ENCODE results near the gene TUFT1.
"Not testable (repeated sequence)": the region's sequence is repeated elsewhere in the genome, so short reads cannot be mapped to it uniquely, and the experiment has no call there.

Gene TUFT1

DNA sequence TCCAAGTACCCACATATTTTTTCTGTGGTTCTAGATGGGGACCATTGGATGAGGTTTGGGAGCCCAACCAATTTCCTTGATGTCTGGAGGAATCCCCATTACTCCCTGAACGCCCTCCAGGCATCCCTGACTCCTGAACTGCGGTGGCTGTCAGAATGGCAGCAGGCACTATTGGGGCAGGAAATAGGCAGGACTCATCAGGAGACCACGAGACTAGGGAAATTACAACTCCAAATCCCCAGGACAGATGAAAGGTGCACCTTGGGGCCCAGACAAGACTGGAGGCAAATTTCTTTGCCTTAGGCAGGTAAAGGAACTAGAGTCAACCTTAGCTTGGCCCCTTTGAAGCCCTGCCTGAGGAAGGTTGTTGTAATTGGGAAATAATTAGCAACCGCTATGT lies 27.8 kb upstream of the TUFT1 start:
- no peak for DNase-seq (ENCODE audit: low spot score)

DNA sequence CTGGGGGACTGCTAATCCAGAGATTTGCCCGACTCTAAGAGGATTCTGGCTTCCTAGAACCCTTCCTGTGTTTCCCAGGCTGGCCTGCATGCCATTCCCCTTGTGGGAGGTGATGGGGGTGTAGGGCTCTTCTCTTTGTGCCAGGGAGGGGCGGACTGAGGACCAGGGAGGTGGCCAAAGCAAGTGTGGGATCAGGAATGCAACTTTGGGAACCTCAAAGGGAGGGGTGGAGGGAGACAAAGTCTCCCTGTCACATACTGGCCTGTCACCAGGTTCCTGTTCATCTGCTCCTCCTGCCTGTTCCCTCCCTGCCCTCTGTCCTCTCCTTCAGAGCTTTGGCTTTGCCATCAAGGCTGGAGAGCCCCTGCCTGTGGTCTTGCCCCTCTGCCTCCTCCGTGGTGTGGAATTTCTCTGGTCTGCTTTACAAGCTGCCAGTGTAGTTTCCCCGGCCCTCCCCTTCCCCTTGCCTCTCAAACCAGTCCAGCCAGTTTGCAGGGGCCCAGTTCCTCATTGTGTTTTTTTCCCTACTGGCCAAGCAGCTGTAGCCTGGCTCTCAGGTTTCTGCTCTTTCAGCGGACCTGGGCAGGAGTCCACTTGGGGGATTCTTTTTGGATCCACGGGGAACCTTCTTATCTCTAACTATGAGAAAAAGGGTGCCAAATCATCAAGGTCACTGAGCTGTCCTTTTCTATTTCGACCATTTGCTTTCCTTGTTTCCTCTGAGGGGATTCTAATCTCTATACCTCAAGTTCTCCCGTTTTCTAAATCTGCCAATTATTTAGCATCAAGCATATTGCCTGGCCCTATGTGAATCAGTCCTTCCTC lies 27.1 kb upstream of the TUFT1 start:
- DNase-seq (ENCODE audit: low spot score), result no peak

DNA sequence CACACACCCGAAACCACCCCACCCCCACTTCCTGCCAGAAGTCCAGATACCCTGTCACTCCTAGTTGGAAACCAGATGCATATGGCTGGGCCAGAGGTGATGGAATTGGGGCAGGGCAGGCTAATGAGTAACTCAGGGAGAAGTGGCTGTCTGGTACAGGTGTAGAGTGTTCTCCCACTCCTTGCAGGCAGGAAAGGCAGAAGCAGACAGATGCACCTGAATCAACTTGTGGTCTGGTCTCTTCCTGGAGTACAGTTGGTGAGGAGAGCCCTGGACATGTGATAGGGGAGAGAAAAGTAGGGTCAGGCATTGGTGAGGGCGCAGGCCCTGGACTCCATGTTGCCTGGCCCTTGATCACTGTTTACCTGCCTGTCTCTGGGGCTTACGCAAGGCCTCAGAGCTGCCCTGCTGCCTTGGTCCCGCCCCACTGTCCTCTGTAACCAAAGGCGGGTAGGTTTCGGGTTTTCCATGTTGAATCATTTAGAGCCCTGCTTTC lies 26.4 kb upstream of the TUFT1 start:
- no peak for DNase-seq (ENCODE audit: low spot score)

DNA sequence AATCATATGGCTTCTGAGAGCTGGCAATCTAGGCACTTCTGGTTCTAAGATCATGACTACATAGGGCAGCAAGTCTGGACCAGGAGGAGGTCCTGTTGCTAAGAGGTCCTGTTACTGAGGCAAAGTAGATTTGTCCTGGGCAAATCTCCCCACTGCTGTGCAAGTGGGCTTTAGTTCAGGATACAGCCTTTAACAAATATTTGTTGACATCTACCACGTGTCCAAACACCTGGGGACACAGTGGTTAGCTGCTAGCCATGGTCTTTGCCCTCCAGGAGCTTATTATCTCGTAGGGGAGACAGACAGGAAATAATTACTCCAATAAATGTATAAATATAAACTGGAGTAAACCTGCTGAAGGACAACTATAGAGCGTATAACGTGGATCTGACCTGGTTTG lies 25.7 kb upstream of the TUFT1 start:
- no peak for DNase-seq (ENCODE audit: low spot score)

DNA sequence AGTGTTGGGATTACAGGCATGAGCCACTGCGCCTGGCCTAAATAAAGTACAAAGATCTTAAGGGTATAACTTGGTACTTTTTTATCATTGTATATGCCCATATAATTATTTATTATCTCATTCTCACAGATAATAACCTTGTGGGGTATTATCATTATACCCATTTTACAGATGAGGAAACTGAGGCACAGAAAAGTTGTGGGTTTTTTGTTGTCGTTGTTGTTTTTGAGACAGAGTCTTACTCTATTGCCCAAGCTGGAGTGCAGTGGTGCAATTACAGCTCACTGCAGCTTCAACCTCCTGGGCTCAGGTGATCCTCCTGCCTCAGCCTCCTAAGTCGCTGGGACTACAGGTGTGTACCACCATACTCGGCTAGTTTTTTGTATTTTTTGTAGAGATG lies 24.8 kb upstream of the TUFT1 start:
- DNase-seq (ENCODE audit: low spot score), result no peak

DNA sequence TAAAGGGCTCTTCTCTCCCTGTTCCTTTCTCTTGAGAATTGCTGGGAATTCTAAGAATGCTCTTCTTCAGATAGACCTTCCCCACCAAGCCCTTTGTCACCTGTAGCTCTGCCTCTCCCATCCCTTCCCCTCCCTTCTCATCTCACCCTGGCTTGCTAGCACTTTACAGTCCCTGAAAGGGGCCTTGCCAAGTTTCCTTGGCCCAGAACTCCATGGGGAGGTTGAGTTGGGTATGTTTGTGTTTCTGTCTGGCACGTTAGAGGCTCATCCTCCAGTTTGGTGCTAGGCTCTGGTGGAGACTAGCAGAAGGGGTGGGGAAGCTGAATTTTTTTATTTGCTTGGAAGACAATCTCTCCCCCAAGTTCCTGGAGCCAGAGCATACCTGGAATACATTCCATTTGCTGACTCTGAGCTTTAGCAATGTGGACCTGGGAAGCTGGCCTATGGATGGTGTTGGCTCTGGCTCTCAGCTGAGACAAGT lies 24.0 kb upstream of the TUFT1 start:
- no peak for DNase-seq (ENCODE audit: low spot score)

DNA sequence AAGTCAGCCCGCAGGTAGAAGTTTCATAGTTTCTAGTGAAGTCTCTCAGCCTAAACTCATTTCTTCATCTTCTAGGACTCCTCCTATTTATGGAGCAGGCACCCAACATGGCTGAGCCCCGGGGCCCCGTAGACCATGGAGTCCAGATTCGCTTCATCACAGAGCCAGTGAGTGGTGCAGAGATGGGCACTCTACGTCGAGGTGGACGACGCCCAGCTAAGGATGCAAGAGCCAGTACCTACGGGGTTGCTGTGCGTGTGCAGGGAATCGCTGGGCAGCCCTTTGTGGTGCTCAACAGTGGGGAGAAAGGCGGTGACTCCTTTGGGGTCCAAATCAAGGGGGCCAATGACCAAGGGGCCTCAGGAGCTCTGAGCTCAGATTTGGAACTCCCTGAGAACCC lies 21.7 kb upstream of the TUFT1 start:
- DNase-seq (ENCODE audit: low spot score), result no peak

DNA sequence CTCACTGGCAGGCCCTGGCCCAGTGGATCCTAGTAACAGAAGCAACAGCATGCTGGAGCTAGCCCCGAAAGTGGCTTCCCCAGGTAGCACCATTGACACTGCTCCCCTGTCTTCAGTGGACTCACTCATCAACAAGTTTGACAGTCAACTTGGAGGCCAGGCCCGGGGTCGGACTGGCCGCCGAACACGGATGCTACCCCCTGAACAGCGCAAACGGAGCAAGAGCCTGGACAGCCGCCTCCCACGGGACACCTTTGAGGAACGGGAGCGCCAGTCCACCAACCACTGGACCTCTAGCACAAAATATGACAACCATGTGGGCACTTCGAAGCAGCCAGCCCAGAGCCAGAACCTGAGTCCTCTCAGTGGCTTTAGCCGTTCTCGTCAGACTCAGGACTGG lies 21.2 kb upstream of the TUFT1 start:
- no peak for DNase-seq (ENCODE audit: low spot score)

DNA sequence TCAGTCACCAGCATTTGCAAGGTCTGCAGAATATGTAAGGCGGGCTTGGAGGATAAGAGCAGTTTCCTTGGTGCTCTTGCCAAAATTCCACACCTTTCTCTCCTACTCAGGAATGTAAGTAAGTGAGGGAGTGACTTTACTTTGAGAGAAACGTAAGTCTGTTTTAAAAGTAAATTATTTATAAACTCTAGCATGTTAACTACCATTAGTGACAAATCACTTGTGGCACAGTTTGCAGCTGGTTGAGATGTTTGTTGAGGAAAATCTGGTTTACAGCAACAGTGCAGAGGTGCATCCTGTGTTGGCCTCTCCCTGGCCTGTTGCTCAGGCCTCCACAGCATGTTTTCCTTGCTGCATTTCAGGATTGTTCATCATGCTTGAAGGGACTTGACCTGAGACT lies 20.4 kb upstream of the TUFT1 start:
- no peak for DNase-seq (ENCODE audit: low spot score)

DNA sequence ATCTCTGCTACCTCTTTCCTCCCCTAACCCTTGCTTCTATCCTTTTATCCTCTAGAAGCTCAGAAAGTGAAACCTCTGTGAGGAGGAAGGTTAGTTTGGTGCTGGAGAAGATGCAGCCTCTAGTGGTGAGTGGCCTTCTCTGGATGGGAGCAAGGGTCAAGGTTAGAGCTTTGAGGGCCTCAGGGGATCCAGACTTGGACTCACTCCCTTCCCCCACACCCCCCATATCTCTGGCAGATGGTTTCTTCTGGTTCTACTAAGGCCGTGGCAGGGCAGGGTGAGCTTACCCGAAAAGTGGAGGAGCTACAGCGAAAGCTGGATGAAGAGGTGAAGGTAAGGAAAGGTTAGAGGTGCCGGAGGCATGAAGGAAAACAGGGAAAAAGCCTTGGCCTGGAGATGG lies 19.8 kb upstream of the TUFT1 start:
- DNase-seq (ENCODE audit: low spot score), result no peak

DNA sequence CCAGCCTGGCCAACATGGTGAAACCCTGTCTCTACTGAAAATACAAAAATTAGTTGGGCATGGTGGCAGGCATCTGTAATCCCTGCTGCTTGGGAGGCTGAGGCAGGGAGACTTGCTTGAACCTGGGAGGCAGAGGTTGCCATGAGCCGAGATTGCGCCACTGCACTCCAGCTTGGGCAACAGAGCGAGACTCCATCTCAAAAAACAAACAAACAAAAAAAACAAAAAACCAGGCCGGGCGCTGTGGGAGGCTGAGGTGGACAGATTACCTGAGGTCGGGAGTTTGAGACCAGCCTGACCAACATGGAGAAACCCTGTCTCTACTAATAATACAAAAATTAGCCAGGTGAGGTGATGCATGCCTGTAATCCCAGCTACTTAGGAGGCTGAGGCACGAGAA lies 17.7 kb upstream of the TUFT1 start:
- DNase-seq (ENCODE audit: low spot score), result not testable (repeated sequence)

DNA sequence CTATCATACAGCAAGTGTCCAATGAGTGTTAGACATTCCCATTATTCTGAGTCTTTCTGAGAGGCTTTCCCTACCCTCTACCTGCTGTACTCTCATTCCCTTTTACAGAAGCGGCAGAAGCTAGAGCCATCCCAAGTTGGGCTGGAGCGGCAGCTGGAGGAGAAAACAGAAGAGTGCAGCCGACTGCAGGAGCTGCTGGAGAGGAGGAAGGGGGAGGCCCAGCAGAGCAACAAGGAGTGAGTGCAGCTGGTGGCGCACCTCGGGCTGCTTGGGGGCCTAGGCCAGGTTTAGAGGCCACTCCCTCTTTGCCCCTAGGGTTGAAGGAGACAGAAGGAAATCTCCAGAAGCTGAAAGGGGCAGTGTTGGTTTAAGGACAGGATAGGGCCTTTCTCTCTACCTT lies 16.8 kb upstream of the TUFT1 start:
- no peak for DNase-seq (ENCODE audit: low spot score)

DNA sequence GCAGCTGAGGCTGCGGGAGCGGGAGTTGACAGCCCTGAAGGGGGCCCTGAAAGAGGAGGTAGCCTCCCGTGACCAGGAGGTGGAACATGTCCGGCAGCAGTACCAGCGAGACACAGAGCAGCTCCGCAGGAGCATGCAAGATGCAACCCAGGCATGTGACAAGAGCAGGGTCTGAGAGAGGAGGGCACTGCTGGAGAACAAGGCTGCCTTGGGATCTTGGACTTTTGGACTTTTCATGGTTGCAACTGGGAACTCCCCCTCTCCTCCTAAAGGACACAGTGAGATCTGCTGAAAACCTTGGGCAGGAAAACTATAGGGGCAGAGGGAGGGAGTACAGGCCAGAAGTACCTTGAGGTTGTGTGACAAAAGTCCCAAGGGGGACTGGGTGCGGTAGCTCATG lies 15.4 kb upstream of the TUFT1 start:
- no peak for DNase-seq (ENCODE audit: low spot score)

DNA sequence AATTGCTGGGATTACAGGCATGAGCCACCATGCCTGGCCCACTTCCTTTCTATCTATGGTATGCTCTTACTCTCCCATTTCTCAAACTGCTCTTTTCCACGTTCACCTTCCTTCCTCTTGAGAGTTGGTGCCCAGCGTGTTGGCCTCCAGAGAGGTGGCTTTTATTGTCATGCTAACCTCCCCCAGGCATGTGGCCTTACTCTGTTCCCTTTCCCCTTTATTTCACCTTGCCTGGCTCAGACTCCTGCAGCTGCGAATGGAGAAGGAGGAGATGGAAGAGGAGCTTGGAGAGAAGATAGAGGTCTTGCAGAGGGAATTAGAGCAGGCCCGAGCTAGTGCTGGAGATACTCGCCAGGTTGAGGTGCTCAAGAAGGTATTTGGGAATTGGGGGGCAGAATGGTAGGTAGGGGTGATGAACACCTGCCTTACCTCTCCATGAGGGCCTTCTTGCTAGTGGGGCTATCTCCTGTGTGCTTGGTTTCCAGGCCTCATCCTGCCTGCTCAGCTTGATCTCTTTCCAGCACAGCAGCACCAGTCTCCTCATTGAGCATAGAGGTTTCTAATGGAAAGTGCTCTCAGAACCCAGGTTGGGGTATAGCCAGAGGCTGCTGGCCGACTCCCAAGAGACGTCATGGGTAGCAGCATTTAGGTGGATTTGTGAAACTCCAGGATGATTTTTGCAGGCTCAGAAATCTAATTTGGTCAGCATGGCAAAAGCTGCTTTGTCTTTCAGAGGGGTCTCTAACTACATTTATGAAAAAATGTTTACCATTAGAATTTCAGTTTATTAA lies 13.2 kb upstream of the TUFT1 start:
- no peak for DNase-seq (ENCODE audit: low spot score)

DNA sequence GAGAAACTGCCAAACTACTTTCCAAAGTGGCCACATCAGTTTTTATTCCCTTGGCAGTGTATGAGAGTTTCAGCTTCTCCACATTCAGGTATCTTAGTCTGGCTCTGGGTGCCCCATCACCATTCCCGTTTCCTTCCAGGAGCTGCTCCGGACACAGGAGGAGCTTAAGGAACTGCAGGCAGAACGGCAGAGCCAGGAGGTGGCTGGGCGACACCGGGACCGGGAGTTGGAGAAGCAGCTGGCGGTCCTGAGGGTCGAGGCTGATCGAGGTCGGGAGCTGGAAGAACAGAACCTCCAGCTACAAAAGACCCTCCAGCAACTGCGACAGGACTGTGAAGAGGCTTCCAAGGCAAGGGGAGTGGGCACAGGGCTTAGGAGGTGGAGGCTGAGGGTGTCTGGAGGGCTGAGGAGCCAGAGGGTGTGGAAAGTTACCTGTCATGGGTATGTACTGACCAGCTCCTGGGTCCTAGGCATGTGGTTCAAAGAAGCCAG lies 10.9 kb upstream of the TUFT1 start:
- DNase-seq (ENCODE audit: low spot score), result no peak

DNA sequence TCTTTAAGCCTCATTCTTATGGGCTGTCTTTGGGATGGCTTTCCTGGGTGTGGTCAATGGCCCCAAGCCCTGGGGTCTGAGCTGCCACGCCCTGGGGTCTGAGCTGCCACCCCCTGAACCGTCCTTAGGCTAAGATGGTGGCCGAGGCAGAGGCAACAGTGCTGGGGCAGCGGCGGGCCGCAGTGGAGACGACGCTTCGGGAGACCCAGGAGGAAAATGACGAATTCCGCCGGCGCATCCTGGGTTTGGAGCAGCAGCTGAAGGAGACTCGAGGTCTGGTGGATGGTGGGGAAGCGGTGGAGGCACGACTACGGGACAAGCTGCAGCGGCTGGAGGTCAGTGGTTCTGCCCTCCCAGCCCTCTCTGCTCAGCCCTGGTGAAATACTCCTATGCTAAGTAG lies 10.3 kb upstream of the TUFT1 start:
- DNase-seq (ENCODE audit: low spot score), result no peak

DNA sequence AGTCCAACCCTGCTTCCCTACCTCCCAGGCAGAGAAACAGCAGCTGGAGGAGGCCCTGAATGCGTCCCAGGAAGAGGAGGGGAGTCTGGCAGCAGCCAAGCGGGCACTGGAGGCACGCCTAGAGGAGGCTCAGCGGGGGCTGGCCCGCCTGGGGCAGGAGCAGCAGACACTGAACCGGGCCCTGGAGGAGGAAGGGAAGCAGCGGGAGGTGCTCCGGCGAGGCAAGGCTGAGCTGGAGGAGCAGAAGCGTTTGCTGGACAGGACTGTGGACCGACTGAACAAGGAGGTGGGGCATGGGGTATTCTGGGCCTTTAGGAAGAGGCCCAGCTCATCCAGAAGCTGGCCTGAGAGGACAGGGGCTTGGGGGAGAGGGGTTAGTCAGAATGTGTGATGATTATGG lies 9.6 kb upstream of the TUFT1 start:
- DNase-seq (ENCODE audit: low spot score), result no peak

DNA sequence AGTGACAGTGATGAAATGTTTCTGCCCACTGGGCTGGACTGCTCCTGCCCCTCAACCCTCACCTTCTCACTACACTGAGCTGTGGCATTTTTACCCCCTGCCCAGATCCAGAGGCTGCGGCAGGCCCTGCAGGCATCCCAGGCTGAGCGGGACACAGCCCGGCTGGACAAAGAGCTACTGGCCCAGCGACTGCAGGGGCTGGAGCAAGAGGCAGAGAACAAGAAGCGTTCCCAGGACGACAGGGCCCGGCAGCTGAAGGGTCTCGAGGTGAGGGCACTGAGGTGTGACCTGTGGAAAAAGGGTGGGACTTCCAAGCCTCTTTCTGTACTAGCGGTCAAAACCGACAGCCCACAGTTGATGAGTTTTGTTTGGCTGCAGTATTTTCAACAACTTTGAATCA lies 6.2 kb upstream of the TUFT1 start:
- DNase-seq (ENCODE audit: low spot score), result no peak

DNA sequence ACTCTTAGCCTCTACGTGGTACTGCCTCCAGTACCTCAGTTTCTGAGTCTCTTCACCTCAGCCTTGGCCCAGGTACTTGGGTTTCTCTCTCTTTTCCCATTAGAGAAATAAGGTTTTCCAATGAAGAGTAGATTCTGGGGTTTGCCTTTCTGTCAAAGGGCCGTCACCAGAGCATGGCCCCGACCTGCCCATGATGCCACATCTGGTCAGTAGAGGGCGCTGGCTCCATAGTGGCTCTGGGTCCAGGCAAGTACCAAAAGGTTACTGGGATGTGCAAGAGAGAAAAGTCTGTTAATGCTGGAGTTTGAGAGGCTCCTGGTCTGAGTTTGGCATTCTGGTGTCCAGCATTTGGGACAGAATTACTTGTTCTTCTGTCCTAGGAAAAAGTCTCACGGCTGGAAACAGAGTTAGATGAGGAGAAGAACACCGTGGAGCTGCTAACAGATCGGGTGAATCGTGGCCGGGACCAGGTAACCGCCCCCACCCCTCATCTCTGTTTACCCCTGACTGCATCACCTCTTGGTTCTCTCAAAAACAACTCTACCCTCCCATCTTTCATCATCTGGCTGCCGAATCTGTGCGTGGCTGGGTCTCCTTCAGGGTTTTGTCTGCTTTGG lies 5.3 kb upstream of the TUFT1 start:
- peak; percentile 61 for DNase-seq (ENCODE audit: low spot score)

DNA sequence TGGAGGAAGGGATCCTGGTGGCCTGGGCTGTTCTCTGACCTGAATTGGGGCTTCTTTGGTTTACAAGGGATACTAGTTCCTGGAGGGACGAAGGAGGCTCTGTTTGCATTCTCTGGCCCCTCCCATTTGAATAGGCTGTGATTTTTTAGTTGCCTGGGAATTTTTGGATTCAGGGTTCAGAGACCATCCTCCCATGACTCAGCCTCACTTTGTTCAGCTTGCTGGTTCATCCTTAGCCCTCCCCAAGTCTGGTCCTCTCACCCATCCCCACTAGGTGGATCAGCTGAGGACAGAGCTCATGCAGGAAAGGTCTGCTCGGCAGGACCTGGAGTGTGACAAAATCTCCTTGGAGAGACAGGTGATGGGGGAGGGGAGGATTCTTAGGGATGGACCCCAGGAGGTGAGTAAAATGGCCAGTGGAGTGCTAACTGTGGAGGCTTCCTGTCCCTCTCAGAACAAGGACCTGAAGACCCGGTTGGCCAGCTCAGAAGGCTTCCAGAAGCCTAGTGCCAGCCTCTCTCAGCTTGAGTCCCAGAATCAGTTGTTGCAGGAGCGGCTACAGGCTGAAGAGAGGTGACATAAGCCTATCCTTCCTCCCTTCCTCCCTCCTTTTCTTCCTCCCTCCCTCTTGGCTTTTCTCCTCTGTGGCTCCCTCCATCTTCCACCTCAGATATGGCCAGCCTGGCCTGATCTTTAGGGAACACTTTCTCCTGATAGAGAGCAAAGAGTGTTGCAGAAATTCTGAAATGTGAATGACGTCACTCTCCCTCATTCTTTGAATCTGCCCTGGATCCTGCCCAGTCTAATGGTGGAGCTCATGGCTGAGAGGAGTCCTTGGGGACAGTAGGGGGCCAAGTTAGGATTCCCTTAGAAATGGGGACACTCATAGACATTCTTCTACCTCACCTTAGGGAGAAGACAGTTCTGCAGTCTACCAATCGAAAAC lies 4.5 kb upstream of the TUFT1 start:
- no peak for DNase-seq (ENCODE audit: low spot score)

DNA sequence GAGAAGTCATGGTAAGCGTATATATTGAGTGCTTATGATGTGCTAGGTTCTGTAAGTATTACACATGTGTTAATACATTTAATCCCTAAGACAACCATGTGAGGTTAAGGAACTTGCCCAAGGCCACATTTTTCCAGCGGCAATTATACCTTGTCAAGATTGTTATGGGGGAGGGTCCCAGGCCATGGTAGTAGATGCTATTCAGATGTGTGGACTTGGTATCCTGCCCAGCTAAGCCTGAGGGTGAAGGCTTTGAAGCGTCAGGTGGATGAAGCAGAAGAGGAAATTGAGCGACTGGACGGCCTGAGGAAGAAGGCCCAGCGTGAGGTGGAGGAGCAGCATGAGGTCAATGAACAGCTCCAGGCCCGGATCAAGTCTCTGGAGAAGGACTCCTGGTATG lies 3.6 kb upstream of the TUFT1 start:
- no peak for DNase-seq (ENCODE audit: low spot score)

DNA sequence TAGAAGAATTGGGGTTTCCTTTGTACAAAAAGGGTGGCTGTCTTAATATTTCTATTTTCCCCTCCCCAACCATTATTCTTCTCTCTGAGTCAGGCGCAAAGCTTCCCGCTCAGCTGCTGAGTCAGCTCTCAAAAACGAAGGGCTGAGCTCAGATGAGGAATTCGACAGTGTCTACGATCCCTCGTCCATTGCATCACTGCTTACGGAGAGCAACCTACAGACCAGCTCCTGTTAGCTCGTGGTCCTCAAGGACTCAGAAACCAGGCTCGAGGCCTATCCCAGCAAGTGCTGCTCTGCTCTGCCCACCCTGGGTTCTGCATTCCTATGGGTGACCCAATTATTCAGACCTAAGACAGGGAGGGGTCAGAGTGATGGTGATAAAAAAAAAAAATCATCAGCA lies 3.0 kb upstream of the TUFT1 start:
- DNase-seq (ENCODE audit: low spot score), result peak; percentile 94

Data from RKO (cell line).